Measurements from ENCODE around the gene CTXND1.

Gene CTXND1

DNA sequence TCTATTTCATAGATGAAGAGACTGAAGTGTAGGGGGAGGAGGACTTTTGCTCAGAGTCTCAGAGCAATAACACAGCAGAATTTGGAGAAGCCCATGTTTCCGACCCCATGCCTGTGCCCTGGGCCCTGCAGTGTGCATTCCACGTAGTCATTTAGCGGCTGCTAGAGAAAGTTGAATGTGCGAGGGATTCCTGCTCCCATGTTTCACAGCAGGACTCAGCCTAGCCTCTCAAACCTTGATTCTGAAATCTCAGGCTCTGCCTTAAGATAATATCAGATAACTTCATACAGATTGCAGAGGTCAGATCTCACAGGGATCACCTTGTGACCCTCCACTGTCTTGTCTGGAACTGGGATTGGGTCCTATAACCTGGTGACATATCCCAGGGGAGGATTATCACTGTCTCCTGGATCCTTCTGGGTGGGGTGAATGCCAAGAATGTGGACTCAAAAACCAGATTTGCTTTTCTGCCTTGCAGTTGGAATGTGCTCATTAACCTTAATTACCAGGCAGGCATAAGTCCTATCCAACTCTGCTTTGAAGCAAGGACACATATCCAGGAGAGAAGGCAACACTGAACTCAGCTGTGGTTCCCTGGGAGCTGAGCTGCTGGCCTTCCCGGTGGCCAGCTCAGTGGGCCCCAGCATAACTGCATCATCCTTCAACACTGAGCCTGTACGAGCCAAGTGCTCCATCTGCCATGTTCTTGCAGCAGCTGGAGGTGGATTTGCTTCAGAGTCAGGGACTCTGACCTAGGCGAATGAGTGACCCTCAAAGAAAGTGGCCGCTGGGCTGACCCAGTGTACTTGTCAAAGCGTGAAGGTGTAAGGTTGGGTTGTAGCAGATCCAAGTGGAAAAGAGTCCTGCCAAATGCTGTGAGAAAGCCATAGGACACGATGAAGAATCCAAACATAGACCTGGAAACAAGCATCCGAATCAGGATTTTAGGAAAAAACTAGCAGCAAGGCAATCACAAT lies 43.0 kb downstream of the CTXND1 start:
- DNase-seq = no peak

DNA sequence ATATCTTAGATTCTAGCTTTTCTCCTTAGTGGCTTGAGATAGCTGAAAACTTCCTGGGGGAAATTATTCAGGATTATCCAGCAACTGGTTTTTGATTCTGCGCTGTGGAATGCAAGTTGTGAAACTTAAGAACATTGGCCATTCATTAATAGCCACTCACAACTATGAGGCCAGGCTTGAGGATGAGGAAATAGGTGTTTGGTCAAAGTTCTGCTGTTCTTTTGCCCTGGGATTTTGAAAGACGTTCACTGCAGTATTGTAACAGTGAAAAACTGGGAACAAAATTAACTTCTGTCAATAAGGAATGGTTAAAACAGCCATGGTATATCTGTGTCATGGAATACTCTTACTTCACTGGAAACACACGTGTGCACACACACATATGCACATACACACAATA lies 44.1 kb downstream of the CTXND1 start:
- DNase-seq = no peak

DNA sequence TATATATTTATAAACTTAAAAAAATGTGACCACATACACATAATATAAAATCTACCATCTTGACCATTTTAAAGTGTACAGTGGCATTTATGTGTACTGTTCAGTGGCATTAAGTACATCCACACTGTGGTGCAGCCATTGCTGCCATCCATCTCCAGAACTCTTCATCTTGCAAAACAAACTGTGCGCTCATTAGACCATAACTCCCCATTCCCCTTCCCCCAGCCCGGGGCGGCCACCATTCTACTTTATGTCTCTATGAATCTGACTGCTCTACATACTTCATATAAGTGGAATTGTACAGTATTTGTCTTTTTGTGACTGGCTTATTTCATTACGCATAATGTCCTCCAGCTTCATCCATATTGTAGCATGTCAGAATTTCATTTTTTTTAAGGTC lies 47.8 kb downstream of the CTXND1 start:
- DNase-seq = no peak

DNA sequence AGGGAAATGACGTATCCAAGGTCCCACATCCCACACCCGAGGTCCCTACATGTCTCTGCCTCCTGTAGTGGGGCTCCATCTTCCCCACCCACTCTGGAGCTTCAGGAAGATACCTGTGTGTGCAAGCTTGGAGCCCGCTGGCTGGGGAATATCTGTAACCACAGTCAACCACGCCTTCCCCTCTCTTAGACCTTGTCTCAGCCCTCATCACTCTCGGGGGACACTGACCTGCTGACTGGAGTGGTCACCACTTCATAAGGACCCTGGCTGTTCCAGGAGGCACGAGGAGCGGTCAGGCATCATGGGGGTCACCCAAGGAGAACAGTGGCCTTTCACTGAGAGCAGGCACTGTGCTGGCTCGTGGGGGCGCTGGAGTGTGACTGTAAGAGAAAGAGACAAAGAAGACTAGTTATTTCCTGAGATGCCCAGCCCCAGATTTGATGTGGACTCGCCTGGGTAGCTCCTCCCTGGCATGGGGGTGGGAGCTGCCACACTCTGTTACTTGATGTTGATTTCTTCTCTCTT lies 48.6 kb downstream of the CTXND1 start:
- DNase-seq = no peak

DNA sequence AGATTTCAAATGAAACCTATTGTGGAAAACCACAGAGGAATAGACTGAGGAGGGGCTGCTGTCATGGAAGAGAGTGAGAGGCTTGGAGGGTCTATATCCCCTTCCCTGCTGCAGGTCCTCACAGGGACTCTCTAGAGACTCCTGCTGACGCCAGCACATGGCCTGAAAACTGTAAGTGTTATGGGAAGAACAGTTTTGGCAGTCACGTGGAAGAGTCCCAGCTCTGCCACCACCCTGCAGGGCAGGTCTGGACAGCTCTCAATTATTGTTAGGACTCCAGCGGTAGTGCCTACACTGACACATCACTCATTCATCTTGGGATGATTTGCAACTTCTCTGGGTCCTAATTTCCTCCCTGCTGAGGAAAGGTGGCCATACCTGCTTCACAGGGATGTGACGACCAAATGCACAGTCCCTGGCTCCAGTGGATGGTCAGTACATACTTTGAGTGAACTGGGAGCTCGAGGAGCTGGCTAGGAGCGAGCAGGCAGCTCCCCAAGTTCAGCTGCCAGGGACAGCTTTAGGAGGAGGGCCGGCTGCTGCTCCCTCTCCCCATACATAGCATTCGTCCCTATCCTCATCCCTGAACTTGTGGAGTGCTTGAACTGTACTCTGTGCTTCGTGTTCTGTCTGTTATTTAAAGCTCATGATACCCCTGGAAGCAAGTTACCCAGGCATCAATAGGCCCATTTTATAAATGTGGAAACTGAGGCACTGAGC lies 49.2 kb downstream of the CTXND1 start:
- DNase-seq = no peak

DNA sequence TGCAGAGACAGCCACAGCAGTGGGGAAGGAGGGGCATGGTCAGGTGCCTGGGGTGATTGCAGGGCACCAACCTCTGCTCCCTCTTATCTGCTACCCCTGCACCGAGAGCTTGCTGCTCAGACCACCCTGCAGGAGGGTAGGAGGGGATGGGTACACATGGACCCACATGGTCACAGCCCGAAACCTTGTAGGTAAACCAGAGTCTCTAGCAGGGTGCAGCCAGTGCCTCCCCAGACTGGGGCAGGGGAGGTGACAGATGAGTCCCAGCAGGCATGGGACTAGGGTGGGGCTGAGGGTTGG lies 50.0 kb downstream of the CTXND1 start:
- DNase-seq = no peak

DNA sequence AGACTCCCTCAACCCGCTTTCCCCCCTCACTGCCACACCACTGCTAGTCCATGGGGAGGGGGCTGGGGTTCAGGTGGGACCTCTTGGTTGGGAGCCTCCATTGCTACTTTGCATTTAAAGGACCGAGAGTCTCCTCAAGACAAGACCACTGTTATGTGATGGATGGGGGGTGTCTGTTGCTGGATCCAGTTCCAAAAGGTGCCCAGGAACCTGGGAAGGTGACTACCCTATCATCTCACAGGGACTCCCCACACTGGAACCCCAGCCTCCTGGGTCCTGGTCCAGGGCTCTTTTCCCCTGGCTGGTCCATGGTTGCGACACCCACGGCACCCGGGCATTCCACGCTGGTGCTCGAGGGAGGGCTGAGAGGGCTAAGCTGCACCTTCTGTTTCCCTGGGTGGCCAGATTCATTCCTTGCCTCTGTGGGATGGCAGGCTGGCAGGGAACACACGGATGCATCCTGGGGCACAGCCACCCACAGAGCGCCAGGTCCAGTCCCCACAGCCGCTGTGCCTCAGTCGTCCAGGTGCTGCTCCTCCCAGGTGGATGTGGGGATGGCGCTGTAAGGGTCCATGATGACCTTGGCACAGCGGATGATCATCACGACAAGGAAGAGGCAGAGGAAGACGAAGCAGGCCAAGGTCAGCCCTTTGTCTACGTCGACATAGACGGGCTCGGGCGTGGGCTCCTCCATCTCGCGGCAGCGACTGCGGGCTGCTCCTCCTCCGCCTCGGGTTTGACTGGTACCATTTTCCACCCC lies 50.6 kb downstream of the CTXND1 start:
- no peak for DNase-seq

DNA sequence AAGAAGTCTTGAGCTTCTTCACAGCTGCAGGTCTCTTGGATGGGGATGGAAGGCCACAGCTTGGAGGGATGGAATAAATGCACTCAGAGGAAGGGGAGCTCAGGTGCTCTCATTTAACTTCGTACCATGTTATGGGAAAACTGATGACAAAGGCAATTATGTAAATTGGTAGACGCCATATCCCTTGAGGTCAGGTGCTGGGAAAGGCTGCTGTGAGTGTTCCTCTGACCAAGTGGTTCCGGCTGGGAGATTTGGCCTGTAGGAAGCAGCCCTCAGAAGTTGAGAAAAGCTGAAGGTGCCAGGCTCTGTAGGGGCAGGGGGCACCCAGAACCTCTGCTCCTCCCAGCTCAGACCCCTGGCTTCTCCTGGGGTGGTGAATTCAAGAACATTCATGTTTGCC lies 52.1 kb downstream of the CTXND1 start:
- DNase-seq = no peak

DNA sequence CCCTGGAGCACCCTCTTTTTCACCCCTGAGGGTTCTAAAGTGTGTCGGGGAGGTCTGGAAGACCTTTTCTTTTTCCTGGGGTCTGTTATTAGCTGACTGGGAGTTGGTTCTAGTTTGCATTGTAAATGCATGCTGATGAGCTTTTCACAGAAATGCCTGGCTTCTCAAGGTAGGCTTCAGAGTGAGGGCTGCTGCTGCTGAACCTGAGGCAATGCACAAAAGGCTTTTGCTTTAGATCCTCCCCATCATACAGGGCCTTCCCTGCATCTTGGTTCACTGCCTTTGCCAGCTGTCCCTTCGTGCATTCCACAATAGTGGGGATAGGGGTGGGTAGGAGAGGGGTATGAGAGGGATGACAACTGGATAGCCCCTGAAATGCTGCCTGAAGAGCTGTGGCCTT lies 52.6 kb downstream of the CTXND1 start:
- no peak for DNase-seq

DNA sequence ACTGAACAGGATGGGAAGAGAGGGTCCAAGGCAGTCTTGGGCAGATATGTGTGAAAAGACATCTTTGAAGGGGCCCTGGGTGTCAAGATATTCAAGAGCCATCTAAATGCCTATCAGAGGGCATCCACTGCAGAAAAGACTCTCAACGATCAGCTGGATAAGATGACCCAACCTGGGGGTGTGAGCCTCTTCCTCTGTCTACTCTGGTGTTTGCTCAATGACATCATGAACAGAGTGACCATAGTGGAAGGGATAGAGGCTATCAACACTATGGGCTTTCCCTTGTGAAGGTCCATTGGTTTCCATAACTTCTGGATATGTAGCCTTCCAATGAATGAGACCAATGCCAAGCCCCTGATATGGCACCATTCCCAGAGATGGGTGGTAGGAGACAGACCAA lies 57.1 kb downstream of the CTXND1 start:
- no peak for DNase-seq

DNA sequence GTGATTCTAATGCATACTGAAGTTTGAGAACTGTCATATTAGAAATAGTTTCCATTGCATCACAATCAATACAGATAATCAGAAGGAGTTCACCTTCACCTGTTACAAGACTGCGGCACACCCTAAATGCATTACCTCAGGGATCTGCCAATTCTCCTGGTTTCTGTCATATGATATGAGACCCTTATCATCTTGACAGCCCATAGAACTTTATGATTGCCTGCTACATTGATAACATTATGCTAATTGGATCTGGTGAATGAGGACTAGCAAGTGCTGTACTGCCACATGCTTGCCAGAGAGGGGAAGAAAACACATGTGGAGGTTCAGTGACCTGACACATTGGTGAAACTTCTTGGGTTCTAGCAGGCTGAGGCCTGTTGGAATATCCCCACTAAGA lies 57.8 kb downstream of the CTXND1 start:
- no peak for DNase-seq

DNA sequence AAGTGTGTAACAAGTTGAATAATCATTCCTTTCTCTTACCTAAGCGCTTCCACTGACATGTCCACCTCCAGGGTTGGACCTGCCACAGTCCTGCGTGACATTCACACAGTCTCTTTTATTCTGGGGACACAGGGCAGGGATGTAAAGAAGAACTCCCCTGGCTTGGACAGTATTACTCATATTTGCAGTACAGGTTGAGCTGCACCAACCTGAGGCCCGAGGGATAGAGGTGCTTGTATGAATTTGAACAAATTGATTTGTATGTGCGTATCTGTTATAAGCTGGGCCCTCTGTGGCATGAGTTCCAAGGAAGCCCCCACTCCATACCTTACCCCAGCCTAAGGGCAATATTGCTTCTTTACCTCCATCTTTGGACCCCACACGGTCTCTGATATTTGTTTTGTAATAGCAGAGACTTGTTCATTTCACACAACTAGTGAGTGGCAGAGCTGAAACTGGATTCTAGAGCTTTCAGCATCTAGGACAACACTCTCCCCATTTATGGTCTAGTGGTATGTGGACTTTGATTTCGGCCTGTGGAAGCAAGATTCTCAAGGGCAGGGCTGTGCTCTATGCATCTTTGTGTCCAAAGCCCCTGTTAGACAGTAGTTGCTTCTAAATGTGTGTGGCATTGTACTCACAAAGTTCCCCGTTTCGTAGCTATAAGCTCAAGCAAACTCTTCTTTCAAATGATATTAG lies 60.0 kb downstream of the CTXND1 start:
- DNase-seq = no peak

DNA sequence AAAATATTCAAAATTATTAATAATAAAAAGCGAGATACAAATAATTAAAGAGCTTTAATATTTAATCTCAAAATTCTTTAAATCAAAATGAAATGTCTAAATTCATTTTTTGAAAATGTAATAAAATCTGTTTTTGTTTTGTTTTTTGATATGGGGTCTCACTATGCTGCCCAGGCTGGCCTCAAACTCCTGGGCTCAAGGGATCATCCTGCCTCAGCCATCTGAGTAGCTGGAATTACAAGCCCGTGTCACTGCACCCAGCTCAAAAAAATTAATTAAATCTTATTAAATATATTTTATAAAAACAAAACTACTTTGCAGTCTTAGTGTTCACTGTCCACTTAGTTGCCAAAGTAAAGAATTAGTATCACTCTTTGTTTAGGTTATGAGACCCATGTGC lies 60.8 kb downstream of the CTXND1 start:
- no peak for DNase-seq

DNA sequence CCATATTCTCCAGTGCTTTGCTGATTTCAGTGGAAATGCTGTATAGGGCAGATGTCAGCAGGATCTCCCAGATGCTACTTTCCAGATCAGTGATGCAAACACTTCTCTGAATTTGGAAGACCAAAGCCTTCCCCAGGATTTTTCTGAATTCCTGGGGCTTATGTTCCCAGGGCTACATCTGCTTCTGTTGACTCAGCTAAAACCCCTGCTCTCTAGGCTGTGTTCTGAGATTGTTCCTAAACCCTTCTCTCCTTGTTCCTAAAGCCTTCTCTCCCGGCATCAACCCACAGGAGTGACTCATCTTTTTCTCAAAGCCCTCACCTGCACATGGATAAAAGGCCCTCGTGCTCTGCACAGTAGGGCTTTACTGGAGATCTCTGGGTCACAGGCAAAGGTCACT lies 63.8 kb downstream of the CTXND1 start:
- DNase-seq = no peak

DNA sequence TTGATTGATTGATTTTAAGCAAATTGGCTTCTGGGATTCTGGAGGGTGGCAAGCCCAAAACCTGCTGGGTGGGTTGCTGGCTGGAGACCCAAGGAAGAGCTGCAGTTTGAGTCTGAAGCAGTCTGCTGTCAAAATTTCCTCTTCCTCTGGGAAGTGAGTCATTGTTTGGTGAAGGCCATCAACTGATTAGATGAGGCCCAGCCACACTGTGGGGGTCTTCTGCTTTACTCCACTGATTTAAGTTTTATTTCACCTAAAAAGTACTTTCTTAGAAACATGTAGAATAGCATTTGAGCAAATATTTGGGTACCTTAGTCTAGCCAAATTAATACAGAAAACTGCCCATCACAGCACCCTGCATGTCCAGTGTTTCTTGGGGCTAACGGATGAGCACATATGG lies 65.4 kb downstream of the CTXND1 start:
- DNase-seq = no peak

DNA sequence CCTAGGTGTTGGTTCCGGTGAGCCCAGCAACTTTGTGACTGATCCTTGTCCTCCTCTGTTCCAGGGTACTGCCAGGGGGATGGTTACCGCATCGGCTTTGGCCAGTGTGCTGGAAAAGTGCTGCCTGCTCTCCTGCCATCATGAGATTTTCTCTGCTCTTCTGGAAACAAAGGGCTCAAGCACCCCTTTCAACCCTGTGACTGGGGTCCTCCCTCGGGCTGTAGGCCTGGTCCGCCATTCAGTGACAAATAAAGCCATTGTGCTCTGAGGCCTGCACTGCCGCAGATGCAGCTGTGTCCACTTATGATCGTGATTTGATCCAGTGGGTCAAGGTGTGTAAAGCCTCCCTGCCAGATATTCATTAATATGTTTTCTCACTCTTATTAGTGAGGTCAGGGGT lies 65.9 kb downstream of the CTXND1 start:
- DNase-seq = no peak

DNA sequence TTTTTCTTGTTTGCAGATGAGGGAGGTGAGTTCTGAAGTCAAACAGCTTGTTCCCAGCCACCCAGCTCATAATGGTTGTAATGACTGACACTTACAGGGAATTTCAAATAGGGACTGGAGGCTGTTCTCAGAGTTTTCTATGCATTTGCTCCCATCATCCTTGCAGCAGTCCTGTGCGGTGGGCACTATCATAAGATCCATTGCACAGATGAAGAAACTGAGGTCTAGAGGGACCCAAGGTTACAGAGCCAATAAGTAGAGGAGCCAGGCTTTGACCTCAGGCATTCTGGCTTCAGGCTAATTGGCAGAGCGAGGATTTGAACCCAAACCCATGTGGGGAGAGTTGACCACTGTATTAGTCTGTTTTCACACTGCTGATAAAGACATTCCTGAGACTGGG lies 66.9 kb downstream of the CTXND1 start:
- no peak for DNase-seq

DNA sequence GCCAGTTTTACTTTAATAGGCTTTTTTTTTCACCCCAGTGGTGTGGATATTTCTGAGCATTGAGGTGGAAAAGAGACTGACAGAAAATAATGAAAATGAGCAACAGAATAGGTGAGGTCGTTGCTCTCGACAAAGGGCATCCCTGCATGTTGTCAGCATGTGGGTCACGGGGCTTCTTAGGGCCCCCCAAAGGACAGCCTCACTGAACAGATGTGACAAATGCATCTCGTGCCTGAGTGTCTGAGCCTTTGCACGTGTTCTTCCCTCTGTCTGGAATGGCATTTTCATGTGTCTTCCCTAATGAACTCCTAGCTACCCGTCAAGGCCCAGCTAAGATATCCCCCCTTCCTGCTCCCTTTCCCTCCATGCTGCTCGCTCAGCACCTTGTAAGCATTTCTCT lies 67.5 kb downstream of the CTXND1 start:
- no peak for DNase-seq

DNA sequence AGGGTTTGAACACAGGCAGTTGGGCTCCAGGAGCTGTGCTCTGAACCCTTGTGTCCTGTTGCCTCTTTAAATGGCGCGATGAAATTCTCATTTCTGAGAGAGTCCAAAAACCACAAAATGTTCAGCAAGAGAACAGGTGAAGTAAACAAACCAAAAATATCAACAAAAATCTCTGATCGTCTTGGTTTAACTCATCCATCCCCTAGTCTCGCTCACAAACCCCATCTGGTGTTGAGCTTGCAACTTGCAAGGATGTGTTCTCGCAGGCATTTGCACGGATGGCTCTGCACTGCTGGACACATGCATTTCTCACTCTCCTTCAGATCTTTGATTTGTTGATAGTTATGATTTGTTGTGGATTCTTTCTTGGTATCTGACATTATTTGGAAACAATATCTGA lies 68.1 kb downstream of the CTXND1 start:
- no peak for DNase-seq

DNA sequence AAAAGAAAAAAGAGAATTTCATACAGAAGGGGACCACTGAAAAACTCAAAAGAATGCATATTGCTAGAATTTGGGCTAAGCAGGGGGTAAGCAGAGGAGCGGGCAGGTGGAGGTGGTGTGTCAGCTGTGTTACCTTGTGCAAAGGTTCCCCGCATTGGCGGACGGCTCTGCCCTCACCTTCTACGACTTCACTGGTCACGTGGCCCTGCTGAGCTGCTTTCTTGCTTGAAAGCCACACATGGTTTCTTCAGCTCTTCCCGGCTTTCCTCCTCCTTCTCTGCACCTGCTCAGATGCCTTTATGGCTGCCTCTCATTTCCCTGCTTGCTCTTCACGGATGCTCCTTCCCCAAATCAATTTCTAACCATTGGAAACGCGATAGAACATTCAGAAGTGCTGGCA lies 68.7 kb downstream of the CTXND1 start:
- no peak for DNase-seq

DNA sequence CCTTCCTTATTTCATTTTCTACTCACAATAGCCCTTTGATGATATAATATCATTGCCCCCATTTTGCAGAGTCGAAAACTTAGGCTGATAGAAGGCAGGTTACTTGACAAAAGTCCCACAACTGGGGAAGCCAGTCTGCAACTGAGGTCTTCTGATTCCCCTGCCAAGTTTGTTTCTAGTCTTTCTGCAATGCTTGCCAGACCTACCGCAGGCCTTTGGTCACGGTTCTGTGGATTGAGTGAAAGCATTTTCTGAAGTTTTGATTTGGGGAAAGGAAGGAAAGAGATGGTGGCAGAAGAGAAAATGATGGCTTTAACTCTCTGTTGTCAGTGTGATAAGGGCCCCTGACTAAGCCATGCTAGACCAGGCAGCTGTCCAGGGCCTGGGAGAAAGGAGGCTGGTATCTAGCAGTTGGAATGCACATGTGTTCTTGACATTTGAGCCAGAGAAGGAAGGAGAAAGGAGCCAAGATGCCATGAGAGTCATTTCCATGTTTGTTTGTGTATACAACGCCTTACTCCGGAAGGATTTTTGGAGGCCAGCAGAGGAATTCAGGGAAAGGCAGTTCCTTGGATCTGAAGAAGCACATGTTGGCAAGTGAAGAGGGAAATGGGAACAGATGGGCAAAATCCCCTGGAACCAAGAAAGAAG lies 69.3 kb downstream of the CTXND1 start:
- no peak for DNase-seq

DNA sequence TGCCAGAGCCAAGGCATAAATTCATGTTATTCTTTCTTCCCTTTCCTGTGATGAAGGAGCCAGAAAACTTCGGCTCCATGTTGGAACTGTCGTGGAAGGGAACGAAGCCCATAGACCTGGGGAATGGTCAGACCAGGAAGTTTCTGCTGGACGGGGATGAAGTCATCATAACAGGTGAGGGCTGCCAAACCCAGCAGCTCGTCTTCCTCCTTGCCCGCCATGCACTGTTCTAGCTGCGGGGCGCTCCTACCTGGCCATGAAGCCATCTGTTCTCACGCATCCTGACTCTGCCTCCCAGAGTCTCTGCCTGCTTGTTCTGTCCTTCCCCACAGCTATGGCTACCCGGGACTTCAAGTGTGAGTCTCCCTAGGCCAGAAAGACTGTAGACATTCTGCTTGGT lies 71.0 kb downstream of the CTXND1 start:
- DNase-seq = no peak
